HL-60/S4 (cell line): Measurements from ENCODE around the gene FAM153A.
"Not testable (repeated sequence)": the region's sequence is repeated elsewhere in the genome, so short reads cannot be mapped to it uniquely, and the experiment has no call there.

Source experiments
- in situ Hi-C: fragments of 300-500 bp; cut with MboI; formaldehyde crosslinking; loops from 2 replicates; pipeline ENCODE4 v1.14.3; 2022; ENCODE audit warnings: low sequenced_read_pairs

FAM153A gene

DNA sequence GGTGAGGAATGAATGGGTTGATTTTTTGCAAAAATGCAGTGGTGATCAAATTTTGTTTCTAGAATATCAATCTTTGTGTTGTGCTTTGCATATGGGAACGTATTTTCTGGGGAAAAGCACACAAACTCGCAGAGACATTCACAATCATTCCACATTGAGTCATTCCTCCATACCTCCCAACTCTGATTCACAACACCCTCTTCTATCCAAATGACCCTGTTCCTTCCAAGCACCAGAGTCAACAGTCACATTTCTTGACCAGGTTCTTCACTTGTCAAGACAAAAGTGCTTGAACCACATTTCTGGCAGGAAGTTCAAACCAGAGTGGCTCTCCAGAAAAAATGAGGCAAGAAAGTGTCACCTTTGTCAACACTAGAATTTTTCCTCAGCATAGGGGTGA lies 35.3 kb downstream of the FAM153A start:
- in situ Hi-C loops, result not testable (repeated sequence)

DNA sequence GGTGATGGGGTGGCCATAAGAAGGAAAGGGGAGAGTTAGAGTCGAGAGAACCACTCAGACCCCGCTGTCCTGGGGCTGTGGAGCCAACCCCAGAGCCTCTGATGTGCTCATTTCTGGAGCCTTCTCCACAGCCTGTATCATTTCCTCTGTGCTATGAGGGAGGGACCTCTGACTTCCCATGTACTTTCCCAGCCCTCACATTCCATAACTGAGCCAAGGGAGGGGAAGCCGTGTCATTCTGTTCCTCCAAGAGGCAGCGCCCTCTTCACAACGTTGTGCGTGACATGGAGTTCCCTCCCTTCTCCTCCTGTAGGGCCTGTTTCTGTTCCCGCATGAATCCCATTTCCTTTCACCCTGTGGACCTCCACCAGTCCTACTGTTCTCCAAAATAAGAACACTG lies 57.8 kb downstream of the FAM153A start:
- in situ Hi-C loops, result not testable (repeated sequence)

DNA sequence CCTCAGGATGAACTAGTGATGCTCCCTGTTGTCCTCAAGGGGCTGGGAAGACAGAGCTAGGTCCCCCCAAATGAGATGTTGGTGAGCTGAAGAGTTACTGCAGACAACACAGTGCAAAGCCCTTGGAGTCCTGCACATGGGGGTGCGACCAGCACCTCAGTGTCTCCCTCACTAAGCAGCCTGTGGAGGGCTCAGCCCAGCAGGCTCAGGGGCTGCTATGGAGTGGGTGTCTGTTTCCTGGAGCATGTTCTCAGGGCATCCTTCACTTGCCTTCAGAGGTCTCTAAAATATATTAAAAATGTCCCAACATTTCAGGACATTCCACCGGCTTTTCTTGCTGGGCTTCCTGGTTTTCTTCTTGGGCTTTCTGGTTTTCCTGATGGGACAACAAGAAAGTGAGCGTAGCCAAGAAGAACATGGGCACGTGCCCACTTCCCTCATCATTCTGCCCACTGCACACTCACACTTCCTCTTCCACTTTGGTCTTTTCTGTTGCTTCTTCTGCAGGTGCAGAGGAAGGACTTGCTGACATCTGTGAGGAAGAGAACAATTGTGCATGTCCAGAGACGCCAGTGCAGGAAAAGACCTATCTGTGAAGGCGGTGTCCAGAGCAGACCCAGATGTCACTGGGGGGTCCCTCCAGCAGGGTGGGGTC lies 58.7 kb downstream of the FAM153A start:
- in situ Hi-C loops, result not testable (repeated sequence)

DNA sequence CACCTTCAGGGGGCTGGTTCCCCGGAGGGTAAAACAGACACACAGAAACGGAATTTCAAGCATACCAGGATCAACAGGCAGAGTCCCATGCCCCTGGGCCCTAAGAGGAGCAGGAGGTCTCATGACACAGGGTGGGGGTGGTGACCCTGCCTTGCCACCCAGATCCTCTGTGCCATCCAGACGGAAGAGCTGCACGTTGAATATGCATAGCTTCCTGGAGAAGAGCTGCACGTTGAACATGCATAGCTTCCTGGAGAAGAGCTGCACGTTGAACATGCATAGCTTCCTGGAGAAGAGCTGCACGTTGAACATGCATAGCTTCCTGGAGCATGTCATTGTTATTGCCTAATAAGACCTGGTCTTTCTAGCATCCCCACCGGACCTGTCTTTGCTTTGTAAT lies 59.9 kb downstream of the FAM153A start:
- in situ Hi-C loops, result not testable (repeated sequence)

DNA sequence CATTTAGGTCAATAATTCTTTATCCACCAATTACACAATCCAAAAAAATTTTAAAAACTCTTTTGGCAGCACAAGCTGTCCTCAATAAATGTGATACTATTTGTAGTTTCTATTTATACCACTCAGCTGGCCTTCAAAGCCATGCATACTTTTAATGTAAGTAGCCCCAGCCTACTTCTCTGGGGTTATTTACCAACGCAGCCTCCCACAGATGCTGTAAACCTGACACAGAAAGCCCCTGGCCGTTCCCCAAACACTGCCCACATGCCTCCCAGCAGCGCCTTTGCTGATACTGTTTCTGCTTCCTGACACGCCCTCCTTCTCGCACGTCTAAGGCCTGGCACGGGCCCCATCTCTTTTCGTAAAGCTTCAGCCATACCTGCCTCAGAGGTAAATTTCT lies 62.7 kb downstream of the FAM153A start:
- in situ Hi-C loops, result not testable (repeated sequence)

DNA sequence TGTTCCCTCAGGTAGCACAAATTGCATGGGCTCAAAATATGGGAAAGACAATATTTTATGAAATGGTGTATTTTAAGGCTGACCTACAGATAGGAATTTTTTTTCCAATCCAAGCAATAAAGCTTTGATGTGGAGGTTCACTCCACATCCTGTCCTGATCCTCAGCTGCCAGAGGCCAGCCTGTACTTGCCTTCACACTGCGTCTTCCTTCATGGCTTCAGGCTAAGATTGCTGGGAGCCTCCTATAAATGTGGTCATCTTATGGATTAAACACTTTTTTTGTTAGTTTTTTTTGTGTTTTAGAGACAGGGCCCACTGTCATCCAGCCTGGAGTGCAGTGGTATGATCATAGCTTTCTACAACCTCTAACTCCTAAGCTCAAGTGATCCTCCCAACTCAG lies 67.3 kb downstream of the FAM153A start:
- in situ Hi-C loops, result not testable (repeated sequence)

DNA sequence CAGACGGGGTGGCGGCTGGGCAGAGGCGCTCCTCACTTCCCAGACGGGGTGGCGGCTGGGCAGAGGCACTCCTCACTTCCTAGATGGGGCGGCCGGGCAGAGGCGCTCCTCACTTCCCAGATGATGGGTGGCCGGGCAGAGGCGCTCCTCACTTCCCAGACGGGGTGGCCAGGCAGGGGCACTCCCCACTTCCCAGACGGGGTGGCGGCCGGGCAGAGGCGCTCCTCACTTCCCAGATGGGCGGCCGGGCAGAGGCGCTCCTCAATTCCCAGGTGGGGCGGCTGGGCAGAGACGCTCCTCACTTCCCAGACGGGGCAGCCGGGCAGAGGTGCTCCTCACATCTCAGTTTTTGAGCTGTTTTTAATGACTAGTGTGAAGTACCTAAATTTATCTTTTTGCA lies 86.6 kb downstream of the FAM153A start:
- in situ Hi-C loops, result not testable (repeated sequence)

DNA sequence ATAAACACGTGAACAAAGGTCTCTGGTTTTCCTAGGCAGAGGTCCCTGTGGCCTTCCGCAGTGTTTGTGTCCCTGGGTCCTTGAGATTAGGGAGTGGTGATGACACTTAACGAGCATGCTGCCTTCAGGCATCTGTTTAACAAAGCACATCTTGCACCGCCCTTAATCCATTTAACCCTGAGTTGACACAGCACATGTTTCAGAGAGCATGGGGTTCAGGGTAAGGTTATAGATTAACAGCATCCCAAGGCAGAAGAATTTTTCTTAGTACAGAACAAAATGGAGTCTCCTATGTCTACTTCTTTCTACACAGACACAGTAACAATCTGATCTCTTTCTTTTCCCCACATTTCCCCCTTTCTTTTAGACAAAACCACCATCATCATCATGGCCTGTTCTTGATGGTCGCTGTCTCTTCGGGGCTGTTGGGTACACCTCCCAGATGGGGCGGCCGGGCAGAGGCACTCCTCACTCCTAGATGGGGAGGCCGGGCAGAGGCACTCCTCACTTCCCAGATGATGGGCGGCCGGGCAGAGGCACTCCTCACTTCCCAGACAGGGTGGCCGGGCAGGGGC lies 87.3 kb downstream of the FAM153A start:
- in situ Hi-C loops, result not testable (repeated sequence)

DNA sequence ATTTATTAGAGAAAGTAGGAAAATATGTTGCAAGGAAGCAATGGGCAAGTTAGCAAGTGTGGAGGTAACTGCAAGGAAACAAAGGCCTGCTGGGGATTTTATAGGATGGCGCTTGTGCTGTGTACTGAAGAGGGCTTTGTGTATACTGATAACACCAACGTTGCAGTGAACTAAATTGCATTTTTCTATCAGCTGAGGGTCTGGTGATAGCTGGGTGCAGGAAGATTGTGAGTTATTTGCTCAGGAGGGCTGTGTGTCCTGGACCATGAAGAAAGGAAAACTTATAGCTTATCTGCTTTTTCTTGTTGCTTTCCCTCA lies 88.2 kb downstream of the FAM153A start:
- in situ Hi-C loops, result not testable (repeated sequence)

DNA sequence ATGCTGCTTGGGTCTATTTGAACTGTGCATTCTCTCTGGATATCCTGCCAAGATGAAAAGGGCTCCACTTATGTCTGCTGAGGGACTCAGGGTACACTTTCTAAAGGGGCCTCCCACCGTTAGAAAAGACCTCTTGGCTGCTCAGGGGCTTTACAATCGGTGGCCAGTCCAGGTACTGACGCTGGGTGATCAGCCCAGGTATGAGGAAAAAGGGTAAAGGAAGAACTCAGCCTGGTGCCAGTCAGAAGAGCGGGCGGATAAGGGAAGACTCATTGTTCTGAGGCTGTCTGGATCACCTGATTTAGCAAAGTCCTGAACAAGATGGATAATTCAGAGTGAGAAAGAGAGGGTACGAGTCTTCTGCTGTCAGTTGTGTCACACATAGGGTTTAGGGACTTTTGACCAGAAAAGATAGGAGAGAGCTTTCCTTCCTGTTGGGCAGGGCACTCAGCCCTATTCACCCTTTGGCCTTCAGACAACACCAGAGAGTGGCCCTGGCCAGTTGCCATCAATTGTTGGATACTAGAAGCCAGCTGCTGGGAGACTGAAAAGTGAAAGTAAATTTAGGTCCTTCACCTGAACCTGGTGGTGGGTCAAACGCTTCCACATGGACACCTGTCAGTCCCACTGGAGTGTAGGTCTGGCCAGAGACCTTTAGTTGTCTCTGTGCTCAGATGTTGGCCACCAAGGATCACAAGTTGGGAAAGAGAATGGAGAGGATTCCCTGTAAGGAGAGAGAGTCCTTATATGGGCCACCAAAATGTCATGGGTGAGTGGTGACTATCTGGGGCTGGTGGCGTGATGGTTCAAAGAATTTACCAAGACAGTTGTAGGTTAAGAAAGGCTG lies 88.8 kb downstream of the FAM153A start:
- in situ Hi-C loops, result not testable (repeated sequence)

DNA sequence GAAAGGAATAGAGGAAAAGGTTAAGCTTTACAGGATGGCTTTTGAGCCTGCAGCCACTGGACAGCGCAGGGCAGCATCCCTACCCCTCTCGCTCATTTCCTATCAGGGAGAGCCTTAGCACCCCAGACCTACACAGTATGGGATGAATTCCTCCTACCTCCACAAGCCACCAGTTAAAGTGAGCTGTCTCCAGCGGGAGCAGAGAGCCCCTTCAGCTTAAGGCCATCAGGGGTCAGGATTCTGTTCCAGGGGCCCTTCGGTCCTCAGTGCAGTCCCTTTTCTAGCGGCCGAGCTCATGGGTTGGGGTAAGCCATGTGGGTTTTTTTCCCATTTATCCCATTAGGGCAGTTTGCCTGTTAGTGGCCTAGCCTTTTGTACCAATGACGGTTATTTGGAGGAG lies 89.7 kb downstream of the FAM153A start:
- in situ Hi-C loops, result not testable (repeated sequence)

DNA sequence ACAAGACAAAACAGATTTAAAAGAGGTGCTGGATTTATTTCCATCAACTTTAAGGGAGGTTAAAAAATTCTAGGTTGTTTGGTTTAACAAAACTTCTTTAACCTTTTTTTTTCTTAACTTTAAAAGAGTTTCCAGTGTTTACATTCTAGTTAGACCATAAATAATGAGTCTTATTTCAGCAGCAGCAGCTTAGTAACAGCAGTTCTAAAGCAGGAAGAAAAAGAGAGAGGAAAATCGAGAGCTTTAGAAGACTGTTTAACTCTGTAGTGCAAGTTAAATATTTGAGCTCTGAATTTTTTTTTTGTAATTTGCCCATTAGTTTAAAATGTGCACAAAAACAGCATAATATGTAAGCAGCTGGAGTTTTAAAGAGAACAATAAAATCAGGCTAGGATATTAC lies 90.2 kb downstream of the FAM153A start:
- in situ Hi-C loops, result not testable (repeated sequence)

DNA sequence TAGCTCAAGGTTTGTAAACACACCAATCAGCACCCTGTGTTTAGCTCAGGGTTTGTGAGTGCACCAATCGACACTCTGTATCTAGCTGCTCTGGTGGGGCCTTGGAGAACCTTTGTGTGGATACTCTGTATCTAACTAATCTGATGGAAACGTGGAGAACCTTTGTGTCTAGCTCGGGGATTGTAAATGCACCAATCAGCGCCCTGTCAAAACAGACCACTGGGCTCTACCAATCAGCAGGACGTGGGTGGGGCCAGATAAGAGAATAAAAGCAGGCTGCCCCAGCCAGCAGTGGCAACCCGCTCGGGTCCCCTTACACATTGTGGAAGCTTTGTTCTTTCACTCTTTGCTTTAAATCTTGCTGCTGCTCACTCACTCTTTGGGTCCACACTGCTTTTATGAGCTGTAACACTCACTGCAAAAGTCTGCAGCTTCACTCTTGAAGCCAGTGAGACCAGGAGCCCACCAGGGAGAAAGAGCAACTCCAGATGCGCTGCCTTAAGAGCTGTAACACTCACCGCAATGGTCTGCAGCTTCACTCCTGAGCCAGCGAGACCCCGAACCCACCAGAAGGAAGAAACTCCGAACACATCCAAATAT lies 93.6 kb downstream of the FAM153A start:
- in situ Hi-C loops, result not testable (repeated sequence)

DNA sequence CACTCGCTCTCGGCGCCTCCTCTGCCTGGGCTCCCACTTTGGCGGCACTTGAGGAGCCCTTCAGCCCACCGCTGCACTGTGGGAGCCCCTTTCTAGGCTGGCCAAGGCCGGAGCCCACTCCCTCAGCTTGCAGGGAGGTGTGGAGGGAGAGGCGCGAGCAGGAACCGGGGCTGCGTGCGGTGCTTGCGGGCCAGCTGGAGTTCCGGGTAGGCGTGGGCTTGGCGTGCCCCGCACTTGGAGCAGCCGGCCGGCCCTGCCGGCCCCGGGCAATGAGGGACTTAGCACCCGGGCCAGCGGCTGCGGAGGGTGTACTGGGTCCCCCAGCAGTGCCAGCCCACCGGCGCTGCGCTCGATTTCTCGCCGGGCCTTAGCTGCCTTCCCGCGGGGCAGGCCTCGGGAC lies 94.6 kb downstream of the FAM153A start:
- in situ Hi-C loops, result not testable (repeated sequence)

DNA sequence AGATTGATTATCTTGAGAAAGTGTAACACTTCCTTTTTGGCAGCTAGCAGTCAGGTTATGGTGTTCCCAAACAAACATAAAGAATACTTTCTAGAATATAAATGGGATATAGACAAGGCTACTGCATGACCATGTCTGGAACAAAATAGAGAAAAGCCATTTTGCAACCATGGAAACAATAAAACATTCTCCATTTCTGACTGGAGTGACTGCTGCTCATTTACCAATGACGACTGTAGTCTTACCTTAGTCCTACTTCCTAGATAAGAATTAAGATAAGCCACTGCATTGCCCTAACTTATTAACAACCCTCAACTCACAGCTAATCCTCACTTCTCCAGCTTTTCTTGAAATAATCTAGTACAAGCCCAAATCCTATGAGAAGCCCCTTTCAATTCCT lies 100.8 kb downstream of the FAM153A start:
- in situ Hi-C loops, result not testable (repeated sequence)
